Stimulated activated CD8-positive, alpha-beta memory T cell treated with anti-CD3 and anti-CD28 coated beads, Interleukin-7, amount 100 ng/mL, for 4 hours (primary cell): ENCODE measurements around the gene TSC22D2.
"Not testable (repeated sequence)": the region's sequence is repeated elsewhere in the genome, so short reads cannot be mapped to it uniquely, and the experiment has no call there.

Experiments used
- DNase-seq, 2 donors: peaks; one replicate each; pipeline ENCODE4 v3.0.0-alpha.2; 2020; ENCODE audit warnings: low read depth in 2 of 2

TSC22D2 gene

GRCh38 chr3:150447631-150448465 is 39.8 kb downstream of the TSC22D2 start:
- DNase-seq = no peak

DNA sequence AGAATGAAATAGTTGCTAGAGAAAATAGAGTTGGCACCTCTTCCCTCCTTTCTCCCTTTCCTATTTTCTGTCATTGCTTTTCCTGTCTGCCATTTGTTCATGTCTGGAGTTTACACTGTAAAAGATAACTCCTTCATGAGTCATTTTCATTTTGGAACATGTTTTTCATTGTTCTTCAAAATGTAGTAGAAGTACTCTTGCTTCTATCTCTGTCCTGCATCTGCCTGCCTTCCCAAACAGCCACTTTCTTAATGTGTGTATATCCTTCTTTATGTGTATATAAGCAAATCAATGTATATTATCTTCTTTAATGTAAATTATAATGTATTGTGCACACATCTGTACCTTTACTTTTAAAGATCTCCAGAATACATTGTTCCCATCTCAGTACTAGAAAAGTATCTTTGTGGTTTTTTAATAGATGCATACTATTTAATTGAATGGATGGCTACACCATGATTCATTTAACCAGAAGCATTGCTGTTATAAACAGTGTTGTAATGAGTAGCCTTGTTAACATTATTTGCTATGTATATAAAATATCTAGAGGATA is 41.1 kb downstream of the TSC22D2 start:
- DNase-seq = no peak

DNA sequence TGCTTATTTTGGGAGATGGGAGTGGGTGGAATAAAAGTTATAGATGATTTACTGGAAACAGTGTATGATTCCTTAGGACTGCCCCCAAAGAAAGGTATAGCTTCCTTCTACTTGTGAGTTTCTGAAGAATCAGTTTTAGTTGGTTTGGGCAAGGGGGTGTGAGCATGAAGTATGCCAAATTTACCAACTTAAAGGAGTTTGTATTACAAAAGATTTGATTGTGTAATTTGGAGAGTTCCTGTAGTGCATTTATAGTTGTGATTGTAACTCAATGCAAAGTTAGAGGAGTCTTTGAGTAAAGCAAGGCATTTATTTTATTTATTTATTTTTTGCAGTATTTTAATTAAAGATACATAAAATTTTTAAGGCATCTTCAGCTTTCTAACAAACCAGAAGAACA is 42.8 kb downstream of the TSC22D2 start:
- DNase-seq = no peak

DNA sequence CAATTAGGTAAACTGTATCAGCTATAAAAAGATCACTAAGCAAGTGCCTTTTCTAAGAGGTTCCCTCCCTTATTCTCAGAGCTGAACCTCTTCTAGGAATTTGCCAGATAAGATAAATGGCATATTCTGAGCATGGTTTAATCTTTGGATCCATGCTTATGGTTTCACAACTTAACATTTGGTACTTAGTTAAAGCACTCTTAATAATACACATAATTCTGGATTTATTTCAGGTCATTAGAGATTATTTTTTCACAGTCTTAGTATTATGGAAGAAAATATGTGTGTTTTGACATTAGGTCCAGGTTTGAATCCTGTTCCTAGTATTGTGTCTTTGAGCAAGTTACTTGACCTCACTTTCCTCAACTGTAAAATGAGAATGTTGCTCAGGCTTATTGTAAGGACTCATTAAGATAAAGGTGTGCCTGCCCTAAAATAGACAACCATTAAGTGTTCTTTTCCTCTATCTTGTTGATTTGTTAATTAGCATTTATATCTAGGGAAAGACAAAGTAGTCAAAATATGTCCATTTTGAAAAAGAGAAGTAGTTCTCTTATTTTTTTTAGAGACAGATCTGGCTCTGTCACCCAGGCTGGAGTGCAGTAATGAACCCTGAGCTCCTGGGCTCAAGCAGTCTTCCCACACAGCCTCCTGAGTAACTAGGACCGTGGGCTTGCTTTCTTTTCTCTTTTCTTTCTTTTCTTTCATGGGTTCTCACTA is 43.4 kb downstream of the TSC22D2 start:
- no peak for DNase-seq

DNA sequence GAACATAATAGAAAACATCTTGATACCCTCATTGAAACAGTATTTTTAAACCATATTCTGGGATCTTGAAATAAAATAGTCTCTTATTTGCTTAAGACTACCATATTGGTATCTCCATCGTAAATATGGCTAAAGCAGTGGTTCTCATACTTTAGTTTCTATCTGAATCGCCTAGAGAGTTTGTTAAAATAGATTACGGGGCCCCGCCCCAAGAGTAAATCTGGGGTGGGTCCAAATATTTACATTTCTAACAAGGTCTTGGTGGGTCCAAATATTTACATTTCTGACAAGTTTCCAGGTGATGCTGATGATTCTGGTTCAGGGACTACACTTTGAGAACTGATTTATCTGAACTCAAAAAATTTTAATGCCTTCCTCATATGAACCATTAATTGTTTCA is 45.3 kb downstream of the TSC22D2 start:
- no peak for DNase-seq

- DNase-seq = no peak
These were observed 46.0 kb downstream of the TSC22D2 start for GRCh38 chr3:150454085-150454484.

DNA sequence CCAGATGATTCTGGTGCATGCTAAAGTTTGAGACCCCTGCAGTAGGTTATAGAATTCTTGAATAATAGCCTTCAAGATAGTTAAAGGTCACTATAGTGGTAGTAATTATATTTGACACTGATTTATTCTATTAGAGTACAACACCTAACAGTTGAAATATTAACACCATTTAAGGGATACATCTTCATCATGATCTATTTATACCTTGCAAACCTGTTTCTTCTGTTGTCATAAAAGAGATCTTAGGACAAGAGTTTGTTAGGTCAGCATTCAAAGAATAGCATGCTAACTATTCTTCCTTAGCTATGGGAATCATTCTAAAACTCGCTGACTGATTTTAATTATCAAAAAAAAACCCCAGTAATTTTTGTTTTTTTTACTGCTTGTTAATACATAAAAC is 46.5 kb downstream of the TSC22D2 start:
- no peak for DNase-seq

DNA sequence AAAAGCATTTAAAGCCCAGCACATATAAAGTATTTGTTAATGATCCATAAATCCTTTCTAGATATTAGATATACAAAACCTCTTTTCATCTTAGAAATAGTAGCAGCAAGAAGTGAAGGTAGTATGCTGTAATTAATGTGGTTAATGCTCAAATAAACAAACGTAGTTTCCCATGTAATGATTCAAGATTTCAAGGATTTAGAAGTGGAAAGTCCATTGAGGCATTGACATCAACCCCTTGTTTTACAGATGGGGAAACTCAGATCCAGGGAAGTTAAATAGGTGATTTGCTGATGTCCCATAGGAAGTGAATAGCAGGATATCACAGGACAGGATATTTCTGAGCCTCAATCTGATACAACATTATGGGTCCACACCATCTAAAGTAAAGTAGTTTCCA is 47.2 kb downstream of the TSC22D2 start:
- no peak for DNase-seq

- DNase-seq = no peak
These were observed 49.9 kb downstream of the TSC22D2 start for GRCh38 chr3:150458001-150458400.

- DNase-seq = no peak
These were observed 52.4 kb downstream of the TSC22D2 start for GRCh38 chr3:150460484-150460883.

DNA sequence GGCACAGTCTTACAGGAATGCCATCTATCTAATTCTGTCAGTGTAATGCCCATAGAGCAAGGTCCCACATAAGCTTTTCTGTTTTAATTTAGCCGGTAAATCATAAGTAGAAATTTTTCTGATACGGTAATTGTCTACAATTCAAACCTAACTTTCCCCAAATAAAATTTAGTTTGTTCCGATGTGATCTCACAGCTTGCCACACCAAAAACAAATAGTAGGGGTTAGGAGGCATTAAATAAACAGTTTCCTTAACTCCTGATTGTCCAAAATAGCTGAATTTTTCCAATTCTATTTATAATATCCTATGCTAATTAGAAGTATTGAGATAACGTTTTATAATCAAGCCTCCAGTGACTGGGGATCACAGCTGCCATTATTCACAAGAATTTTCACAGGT is 53.3 kb downstream of the TSC22D2 start:
- no peak for DNase-seq

GRCh38 chr3:150462108-150462507 is 54.0 kb downstream of the TSC22D2 start:
- no peak for DNase-seq

DNA sequence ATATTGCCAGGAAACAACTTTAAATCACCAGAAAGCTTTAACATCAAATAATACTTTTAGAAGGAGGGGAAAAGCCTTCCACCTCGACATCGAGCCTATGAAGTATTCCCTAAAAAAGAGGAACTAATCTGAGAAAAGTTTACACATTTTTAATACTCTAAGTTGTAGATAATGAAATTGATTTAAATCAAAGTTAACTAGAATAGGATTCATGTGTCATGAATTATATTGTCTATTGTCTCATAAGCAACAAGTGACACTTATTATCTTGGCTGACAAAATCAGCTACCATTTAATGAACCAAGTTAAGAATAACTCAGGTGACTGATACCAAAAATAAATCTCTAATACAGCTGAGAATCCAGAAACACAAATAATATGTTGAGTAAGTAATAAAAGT is 56.6 kb downstream of the TSC22D2 start:
- no peak for DNase-seq

GRCh38 chr3:150467381-150467780 is 59.3 kb downstream of the TSC22D2 start:
- no peak for DNase-seq

DNA sequence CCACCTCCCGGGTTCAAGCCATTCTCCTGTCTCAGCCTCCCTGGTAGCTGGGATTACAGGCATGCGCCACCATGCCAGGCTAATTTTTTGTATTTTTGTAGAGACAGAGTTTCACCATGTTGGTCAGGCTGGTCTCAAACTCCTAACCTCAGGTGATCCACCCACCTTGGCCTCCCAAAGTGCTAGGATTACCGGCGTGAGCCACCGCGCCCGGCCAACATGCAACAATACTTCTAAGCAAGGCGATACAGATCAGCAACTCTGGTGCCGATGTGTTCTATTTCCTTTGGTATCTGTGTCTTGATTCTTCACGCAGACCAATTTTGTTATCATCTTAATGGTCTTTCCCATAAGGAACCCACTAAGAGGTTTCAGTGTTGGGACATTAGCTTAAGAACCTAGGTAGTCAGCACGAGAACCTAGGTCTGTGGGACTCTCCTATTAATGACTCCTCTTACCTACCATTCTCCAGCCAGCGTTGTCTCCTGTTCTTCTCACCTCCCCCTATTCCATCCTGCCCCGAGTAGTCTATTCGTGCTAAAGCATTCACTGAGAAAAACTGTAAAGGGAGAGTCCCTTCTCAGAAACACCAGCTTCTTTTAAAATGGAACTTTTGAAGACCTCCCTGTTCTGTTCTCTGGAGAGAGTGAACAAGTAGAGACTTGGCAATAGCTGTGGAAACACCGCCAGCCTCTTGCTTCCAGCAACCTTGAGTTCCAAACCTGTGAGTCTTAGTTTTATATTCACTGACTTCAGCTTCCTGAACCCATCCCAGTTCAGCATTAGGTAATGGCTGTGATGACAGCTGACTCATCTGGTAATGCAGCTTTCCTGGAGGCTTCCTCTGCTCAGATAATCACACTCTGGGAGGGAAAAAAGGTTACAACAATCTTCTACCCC is 61.2 kb downstream of the TSC22D2 start:
- DNase-seq = no peak

DNA sequence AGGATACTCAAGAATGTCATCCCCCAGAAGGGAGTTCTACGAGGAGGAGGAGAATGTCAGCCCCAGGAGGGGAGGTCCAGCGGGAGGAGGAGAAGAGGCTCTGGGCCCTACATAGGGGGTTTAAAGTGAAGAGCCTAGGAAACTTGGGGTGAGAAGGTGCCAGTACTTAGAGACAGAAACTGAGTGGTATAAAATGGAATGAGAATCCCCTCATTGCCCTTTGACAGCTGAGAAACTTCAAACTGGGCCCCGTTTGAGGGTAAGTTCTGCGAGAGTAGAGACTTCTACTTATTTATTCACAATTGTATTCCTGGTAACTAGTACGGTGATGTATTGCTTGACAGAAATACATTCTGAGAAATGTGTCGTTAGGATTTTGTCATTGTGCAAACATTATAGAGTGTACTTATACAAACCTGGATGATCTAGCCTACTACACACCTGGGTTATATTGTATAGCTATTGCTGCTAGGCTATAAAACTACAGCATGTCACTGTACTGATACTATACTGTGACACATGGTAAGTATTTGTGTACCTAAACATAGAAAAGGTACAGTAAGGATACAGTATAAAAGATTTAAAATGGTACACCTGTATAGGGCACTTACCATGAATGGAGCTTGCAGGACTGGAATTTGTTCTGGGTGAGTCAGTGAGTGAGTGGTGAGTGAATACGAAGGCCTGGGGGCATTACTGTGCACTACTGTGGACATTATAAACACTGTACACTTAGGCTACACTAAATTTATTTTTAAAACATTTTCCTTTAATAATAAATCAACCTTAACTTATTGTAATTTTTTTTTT is 62.0 kb downstream of the TSC22D2 start:
- no peak for DNase-seq

- DNase-seq = no peak
These were observed 64.3 kb downstream of the TSC22D2 start for GRCh38 chr3:150472421-150472820.

GRCh38 chr3:150473161-150473560 is 65.1 kb downstream of the TSC22D2 start:
- not testable (repeated sequence) for DNase-seq

DNA sequence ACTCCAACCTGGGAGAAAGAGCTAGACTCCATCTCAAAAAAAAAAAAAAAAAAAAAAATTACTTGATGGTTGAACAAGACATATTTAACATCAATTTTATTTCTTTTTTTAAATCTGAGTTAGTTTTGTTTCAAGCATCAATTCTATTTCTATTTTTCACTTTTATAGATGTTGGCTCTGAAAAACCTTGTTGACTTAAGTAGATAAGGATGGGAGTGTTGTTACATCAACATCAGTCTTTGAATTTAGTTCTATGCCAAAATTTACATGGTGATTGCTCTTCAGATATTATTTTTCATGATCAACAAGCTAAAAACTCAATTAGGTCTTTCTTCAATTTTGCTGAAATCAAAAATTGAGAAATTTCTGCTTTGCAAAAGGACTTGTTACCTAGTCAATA is 71.3 kb downstream of the TSC22D2 start:
- DNase-seq = no peak

GRCh38 chr3:150480877-150481276 is 72.8 kb downstream of the TSC22D2 start:
- DNase-seq = no peak

DNA sequence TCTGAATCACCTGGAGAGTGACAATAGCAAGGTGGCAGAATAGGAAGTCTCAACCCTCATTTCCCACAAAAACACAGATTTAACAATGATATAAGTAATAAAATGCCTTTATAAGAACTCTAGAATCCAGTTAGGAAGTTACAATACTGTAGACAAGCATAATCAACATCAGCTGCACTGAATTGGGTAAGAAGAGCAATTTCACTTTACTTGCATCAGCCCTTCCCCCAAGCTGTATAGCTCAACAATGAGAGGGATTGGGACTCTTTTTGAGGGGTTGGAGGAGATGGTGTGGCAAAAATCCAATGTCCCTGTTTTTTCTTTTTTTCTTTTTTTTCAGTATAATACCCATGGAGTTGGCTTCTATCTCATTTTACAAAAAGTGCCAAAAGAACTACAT is 75.1 kb downstream of the TSC22D2 start:
- DNase-seq = no peak
